ENCODE results near the gene AADAT. TPM values are rescaled to one million over a fixed set of nuclear protein-coding genes. Genes with fewer than 3 reads are reported as not detected.

Gene AADAT
- total and polyA plus RNA-seq, 2 of the 8 experiments (the other 6 are each of a cell fraction or from before 2014, with no cell fraction given), result 6.1 to 7.7 TPM

DNA sequence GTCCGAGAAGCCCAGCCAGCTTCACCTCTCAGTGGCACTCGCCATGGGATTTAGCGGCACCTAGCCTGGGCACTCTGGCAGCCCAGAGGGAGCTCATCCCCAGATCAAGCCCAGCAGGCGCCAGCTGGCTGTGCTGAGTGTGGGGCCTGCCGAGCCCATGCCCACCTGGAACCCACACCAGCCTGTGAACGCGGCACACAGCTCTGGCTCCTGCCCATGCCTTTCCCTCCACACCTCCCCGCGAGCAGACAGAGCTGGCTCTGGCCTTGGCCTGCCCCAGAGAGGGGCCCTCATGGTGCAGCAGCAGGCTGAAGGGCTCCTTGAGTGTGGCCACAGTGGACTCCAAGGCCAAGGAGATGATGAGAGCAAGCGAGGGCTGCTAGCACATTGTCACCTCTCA, 38.0 kb upstream of the AADAT start:
- Histone ChIP-seq H2BK12ac (ENCODE audit: low read depth, low read length) (no peak overlapping the region), H2BK5ac (ENCODE audit: low read depth, low read length) (no peak overlapping the region), H2BK20ac (ENCODE audit: low read length) (no peak overlapping the region), H3K27me3 (replicated peaks in 1 of 4; ENCODE audit: control insufficient read depth in 3 of 4, extremely low read depth in 1 of 4, insufficient read depth in 3 of 4, low read length in 3 of 4) (no peaks in the 10 kb centered on the region), H3K9ac (replicated peaks in 1 of 4; ENCODE audit: extremely low read depth in 1 of 4, low read depth in 3 of 4, low read length in 3 of 4) (no peak overlapping the region), H2AK5ac (ENCODE audit: low read depth, low read length) (no peak overlapping the region), H3K23ac (ENCODE audit: insufficient read length) (no peak overlapping the region), H3K4me3 (ENCODE audit: extremely low read depth in 1 of 4, insufficient read depth in 2 of 4, low read depth in 3 of 4, low read length in 4 of 4) (no peak overlapping the region), H3K36me3 (ENCODE audit: control insufficient read depth in 2 of 4, insufficient read depth in 4 of 4, low read length in 3 of 4) (no peaks in the 10 kb centered on the region; a peak in 1 of 8 replicates), H4K8ac (ENCODE audit: extremely low read depth, insufficient read depth, low read length) (no peak overlapping the region), H3K14ac (ENCODE audit: insufficient read length) (no peak overlapping the region), H4K91ac (replicated peaks; ENCODE audit: insufficient read length, low read length) (no peak overlapping the region), H3K9me3 (ENCODE audit: insufficient read depth in 2 of 2, low read depth in 1 of 2, low read length in 1 of 2) (peaks cover 8 to 11% of the 10 kb centered on the region in 2 experiments), H3K4me1 (replicated peaks in 1 of 4; ENCODE audit: control insufficient read depth in 3 of 4, insufficient read depth in 4 of 4, low read length in 3 of 4) (no peaks in the 10 kb centered on the region), H3K79me1 (ENCODE audit: low read depth, low read length) (no peaks in the 10 kb centered on the region), H3K4me2 (ENCODE audit: insufficient read depth in 1 of 2, low read depth in 2 of 2, low read length in 2 of 2) (no peak overlapping the region), H3K4ac (replicated peaks; ENCODE audit: insufficient read length, low read depth, low read length) (no peak overlapping the region), H4K5ac (ENCODE audit: insufficient read length, low read depth, low read length) (no peak overlapping the region), H3K79me2 (ENCODE audit: control insufficient read depth in 1 of 2, insufficient read depth in 2 of 2, low read length in 2 of 2) (no peaks in the 10 kb centered on the region), H3K23me2 (ENCODE audit: low read depth, low read length) (no peaks in the 10 kb centered on the region), H2BK120ac (replicated peaks; ENCODE audit: low read depth, low read length) (no peak overlapping the region), H3K18ac (ENCODE audit: extremely low read depth, low read length) (no peak overlapping the region), H4K20me1 (replicated peaks in 1 of 2; ENCODE audit: control insufficient read depth in 1 of 2, insufficient read depth in 2 of 2, low read length in 2 of 2) (no peaks in the 10 kb centered on the region), H3K56ac (replicated peaks; ENCODE audit: insufficient read length, low read depth, low read length) (no peak overlapping the region), H2BK15ac (ENCODE audit: low read length) (no peak overlapping the region), H3K27ac (ENCODE audit: low read depth, low read length) (no peak overlapping the region), H2AFZ (ENCODE audit: low read length) (no peak overlapping the region)
- ChIA-PET CTCF (ENCODE audit: partially characterized antibody) (interaction anchor here (0.6 to 1.8 kb wide), 4 partner anchors 131 to 1061 kb away, joined by 3 to 7 read pairs (median 4); no protein-coding TSS in a partner anchor), POLR2A (ENCODE audit: partially characterized antibody) (no interaction called here)
- TF ChIP-seq BACH1 (IDR thresholded peaks at IDR 0.05; ENCODE audit: low read length) (no peak), CREB1 (IDR thresholded peaks at IDR 0.05) (no peak)
- DNase-seq (ENCODE audit: low read depth in 1 of 2, low spot score in 2 of 2), result no peak
- no peak for FAIRE-seq
- 85% methylated on average over 7 of the region's 10 CpGs; no CpG with 5 or more reads in 1 of the 2 experiments for WGBS, 2 experiments (ENCODE audit: extremely low coverage in 1 of 2, insufficient coverage in 1 of 2, insufficient read length in 1 of 2, insufficient replicate concordance in 2 of 2, low coverage in 1 of 2, low lambda C conversion rate in 2 of 2, missing lambda C conversion rate in 1 of 2)

All from H1 (cell line).